Measurements from ENCODE around the gene APOBEC2.
"Not testable (repeated sequence)": the region's sequence is repeated elsewhere in the genome, so short reads cannot be mapped to it uniquely, and the experiment has no call there.

APOBEC2 gene

DNA sequence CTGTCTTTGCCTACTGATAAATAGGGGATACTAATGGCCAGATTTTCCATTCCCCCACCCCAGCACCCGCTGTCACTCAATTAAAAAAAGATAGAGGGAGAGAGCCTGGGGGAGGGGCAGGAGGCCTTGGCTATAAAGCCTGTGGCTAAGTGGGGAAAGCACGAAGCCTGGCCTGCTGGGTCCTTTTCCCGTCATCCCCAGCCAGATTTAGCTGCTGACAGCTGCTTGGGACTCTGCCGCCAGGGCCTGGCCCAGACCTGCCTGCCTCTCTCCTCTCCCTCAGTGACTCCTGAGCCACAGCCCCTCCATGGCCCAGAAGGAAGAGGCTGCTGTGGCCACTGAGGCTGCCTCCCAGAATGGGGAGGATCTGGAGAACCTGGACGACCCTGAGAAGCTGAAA is at the start of gene APOBEC2:
TSS of gene APOBEC2 (plus strand) at position 162 of the 400 bp plus-strand sequence. CDS start at position 308, 146 bp downstream.
- DNase-seq (ENCODE audit: low spot score): no peak

DNA sequence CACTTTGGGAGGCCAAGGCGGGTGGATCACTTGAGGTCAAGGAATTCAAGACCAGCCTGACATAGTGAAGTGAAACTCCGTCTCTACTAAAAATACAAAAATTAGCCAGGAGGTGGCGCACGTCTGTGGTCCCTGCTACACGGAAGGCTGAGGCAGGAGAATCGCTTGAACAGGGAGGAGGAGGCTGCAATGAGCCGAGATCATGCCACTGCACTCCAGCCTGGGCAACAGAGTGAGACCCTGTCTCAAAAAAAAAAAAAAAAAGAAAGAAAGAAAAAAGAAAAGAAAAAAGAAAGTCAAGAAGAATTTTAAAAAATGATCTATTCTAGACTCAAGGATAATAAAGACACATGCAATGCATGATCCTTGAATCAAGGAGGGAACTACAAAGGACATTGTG is 46.8 kb upstream of the APOBEC2 start:
- DNase-seq (ENCODE audit: low spot score): peak; percentile 44

DNA sequence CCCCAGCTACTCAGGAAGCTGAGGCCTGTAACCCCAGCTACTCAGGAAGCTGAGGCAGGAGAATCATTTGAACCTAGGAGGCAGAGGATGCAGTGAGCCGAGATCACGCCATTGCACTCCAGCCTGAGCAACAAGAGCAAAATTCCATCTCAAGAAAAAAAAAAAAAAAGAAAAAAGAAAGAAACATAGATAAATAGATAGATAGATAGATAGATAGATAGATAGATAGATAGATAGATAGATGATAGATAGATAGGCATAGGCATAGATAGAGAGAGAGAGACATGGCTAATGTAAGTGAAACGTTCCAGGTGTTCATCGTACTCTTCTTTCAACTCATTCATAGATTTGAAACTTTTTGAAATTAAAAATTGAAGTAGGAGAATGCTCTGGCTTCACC is 46.0 kb upstream of the APOBEC2 start:
- DNase-seq (ENCODE audit: low spot score): not testable (repeated sequence)

DNA sequence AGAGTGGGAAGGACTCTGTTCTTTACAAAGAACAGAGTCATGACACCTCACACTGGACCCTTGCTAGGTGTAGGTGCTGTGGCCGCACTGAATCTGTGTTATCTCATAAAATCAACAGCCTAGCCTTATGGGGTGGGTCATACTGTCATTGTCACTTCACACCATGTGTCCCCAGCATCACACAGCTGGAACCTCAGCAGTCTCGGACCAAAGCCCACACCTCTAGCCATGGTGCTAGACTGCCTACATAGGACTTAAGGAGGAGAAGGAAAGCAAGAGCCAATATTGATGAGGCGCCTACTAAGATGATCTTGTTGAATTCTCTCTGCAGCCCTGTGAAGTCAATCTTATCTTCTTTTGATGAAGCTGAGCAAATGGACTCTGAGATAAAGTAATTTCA is 45.0 kb upstream of the APOBEC2 start:
- no peak for DNase-seq (ENCODE audit: low spot score)

DNA sequence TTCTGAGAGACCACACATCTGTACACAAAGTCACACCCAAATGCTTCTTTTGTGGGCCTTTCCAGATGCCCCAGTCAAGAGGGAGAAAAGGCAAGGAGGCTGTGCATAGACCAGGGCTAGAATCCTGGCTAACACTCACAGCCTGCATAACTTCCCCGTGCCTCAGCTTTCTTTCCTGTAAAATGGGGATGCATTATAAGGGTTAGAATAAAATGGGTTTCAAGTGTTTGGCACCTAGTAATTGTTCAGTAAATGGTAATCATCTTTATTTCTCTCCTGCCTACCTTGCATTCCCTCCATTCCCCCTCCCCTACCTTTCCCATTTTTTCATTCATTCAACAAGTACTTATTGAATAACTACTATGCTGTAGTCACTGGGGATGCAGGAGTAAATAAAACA is 43.3 kb upstream of the APOBEC2 start:
- DNase-seq (ENCODE audit: low spot score): no peak

DNA sequence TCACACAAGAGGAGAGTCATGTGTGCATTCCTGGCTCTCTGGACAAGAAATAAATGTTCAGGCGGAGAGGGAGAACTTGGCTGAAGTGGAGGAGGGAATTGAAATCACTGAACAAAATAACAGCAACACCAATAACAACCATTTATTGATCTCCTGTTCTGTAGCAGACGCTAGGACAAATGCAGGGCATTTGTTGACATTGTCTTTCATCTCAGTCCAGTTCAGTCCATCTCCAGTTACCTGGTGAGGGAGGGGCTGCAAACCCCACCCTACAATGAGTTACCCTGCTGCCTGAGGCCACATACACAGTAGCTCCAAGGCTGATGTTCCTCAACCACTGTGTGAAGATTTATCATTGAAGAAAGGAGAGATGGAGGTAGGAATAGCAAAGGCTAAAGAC is 41.3 kb upstream of the APOBEC2 start:
- no peak for DNase-seq (ENCODE audit: low spot score)

DNA sequence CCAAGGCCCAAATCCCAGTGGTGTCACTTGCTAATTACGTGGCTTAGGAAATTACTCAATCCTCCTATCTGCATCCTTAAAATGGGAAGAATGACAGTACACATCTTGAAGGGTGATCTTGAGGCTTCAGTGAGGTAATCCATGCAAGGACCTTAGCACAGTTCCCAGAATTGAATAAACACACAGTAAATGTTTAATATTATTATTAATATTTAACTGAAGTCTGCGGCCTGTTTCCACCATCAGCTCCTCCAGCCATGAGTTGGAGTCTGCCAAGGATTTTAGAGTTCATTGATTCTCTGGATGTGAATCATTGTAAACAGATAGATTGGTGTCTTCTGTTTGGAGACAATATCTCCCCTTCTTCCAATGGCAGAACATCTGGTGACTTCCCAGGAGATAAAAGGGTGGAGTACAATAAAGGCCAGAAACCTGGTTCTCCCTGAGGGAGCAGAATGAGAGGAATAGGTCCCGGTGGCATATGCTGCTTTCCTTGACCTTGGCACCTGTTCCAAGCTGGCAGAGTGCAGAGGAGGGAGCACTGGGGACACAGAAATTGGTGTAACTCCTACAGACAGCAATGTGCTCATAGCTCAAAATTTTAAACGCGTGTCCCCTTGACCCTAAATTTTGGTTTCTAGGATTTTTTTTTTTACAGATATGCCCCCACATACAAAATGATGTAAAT is 39.4 kb upstream of the APOBEC2 start:
- no peak for DNase-seq (ENCODE audit: low spot score)

DNA sequence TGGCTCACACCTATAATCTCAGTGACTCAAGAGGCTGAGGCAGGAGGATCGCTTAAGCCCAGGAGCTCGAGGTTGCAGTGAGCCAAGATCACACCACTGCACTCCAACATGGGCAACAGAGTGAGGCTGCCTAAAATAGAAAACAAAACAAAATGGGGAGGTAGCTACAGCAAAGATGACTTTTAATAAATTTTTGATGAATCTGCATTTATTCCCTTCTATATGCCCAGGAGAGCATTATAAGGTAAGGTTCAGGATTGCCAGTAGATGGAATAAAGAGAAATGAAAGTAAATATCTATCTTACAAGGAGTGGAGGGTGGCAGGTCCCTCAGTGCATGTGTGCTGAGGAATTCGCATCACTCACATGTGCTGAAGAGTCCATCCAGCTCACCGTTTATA is 38.2 kb upstream of the APOBEC2 start:
- DNase-seq (ENCODE audit: low spot score): no peak

DNA sequence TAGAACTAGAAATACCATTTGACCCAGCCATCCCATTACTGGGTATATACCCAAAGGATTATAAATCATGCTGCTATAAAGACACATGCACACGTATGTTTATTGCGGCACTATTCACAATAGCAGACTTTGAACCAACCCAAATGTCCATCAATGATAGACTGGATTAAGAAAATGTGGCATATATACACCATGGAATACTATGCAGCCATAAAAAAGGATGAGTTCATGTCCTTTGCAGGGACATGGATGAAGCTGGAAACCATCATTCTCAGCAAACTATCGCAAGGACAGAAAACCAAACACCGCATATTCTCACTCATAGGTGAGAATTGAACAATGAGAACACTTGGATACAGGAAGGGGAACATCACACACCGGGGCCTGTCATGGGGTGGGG is 37.1 kb upstream of the APOBEC2 start:
- DNase-seq (ENCODE audit: low spot score): not testable (repeated sequence)

DNA sequence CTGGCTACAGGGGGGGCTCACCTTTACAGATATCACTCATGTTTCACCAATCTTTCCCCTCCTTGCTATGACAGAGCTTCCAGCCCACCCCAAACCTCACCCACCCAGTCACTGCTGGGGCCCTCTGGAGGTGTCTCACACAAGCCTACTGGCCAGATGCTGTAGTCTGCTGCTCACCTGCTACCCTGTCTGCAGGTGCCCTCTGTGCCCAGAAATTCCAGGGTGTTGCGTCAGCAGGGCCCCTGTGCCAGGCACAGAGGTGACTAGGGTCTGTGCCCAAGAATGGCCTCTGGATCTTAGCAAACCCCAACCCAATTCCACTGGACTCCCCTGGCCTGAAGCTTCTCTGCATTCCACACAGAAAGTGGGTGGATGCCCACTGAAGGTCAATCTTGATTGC is 35.3 kb upstream of the APOBEC2 start:
- DNase-seq (ENCODE audit: low spot score): no peak

DNA sequence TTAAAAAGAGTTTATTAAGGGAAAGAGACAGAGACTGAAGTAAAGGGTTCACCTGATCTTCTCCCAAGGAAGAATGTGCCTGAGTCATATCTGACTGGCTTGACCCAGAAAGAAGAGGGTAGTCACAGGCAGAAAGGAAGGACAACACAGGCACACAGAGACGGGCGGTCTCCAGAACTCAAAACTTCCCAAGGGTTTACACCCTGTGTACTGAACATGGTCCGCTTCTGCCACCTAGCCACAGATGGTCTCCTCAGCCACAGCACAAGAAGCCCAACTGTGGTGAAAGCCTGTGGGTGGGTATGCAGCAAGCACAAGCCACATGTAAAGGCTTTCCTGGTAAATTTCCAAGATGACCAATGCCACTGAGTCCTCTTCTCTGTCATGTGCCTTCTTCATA is 31.2 kb upstream of the APOBEC2 start:
- peak; percentile 7 for DNase-seq (ENCODE audit: low spot score)

DNA sequence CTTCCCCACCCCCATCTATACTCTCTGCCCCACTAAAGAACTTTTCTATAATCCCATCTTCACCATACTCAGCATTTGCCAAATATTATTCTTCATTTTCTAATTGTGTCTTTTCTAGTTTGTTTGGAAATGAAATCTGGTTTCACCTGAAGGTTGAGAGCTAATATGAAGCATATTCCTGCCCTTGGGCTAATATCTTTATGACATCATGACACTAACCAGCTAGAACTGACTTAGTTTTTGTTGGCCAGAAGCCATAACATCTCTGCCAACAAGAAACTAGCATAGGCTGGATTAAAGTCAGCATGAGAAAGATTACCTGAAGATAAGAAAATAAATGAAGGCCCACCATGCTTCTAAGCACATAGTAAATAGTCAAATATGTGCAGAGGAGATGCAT is 30.7 kb upstream of the APOBEC2 start:
- DNase-seq (ENCODE audit: low spot score): no peak

DNA sequence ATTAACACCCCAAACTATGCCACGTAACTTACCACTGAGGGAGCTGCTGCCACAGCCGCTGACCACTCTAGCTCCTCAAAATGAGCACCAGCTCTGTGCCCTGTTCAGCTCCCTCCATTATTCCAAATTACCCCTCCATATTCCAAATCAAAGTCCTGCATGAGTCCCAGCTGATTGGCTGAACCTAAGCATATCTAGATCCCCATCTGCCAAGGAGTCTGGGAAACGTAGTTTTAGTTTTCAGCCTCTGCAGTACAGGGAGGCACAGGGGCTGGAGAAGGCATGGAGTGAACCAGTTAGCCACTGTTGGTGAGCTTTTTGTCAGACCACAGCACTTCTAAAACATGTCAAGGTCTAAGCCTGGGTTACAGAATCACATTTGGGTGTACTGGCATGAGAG is 29.9 kb upstream of the APOBEC2 start:
- no peak for DNase-seq (ENCODE audit: low spot score)

DNA sequence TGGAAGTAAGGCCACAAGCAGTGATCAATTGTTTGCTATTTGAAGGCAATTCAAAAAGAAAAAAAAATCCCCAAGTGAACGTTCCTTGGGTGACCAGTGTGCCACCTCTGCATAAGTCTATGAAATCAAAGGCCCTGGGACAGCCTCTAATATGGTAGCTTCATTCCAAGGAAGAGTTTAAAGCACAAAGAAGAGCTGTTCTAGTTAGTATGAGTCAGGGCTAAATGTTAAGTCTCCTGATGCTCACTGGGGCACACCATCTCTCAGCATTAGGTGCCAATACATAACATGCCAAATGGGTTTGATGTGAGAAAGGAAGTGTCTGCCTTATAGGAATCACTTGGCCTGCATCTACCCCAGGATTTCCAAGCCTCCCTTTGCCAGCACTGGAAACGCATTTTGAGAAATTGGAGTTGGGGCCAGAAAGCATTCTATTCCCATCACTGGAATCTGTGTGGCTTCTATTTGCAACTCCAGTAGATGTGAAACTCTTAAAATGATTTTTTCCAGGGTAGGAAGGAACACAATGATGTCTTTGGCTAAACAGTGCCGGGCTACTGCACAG is 27.0 kb upstream of the APOBEC2 start:
- DNase-seq (ENCODE audit: low spot score): no peak

DNA sequence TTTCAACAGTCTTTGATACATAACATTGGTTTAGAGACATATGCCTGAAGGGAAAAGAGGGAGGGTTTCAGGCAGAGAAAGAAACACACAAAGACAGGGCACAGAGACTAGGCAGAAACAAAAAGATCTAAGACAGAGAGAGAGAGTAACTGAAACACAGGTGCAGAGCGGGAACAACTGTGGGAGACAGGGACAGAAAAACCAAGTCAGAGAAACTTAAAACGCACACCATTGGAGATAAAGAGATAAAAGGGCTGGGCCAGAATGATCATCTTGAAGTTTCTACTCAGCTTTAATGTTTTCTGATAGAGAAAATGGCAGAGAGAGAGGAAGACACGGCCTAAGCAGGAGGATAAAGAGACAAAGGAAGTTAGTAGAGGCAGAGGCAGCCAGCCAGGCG is 25.8 kb upstream of the APOBEC2 start:
- no peak for DNase-seq (ENCODE audit: low spot score)

DNA sequence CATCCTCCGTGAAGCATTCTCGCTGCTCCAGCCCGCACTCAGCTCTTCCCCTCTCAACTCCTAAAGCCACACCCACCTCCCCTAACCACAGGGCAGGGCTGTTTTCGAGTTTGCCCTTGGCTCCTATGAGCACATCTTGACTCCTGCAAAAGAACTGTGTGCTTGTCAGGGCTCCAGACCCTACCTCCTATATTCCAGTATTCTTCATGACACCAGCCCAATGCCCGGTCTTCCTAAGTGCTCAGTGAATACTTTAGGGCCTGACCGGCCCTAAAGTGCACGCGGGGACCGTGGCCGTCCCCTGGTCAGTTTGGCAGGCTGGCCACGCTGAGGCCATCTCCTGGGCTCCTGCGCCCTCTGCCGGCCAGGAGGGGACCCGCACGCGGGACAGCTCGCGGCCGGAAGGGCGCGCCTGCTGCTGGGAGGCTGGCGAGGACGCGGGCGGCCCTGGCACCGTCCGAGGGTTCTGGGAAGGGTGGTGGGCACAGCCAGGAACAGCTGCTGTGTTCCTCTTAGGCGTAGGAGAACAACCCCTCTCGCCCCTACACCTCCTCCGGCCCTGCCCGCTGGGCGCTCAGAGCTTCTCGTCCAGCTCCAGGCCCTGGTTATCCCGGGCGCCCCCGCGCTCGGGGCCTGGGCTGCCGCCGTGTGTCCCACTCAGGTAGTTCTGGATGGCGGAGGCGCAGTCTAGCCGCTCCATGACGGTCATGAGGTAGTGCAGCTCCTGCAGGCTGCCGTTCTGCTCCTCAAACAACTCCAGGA is 25.0 kb upstream of the APOBEC2 start:
- peak; percentile 61 for DNase-seq (ENCODE audit: low spot score)

DNA sequence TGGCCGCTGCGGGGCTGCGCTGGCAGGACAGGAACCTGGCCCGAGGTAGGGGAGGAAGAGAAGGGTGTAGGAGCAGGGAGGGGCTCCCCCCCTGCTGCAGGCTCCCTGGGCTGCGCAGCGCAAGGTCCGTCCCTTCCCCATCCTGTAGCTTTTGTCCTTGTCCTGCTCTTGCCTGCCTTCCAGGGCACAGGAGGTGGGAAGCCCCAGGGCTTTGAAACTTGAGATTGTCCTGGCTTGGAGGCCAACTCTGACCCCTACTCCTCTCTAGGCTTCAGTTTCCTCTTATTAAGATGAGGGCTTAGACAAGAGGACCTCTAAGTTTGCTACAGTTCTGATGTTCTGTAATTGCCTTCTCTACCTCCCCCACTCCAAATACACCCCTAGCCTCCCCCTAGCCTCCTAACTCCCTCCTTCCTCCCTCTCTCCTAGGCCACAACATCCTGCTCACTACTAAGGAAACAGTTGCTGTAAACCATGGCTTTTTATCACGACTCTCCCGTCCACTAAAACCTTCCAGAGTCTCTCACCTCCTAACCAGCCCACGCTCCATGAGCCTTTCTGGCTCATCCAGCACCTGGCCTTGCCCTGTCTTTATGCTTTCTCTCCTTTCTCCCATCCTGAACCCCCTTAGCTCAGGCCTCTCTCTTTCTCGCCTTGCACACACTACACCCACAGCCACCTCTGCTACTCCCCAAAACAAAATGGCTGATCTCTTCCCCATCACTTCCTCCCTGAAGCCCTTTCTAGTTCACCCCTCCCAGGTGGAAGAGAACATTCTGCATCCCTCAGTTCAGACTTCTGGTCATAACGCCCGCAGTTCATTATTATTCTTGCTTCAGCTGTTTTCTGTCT is 24.2 kb upstream of the APOBEC2 start:
- no peak for DNase-seq (ENCODE audit: low spot score)

DNA sequence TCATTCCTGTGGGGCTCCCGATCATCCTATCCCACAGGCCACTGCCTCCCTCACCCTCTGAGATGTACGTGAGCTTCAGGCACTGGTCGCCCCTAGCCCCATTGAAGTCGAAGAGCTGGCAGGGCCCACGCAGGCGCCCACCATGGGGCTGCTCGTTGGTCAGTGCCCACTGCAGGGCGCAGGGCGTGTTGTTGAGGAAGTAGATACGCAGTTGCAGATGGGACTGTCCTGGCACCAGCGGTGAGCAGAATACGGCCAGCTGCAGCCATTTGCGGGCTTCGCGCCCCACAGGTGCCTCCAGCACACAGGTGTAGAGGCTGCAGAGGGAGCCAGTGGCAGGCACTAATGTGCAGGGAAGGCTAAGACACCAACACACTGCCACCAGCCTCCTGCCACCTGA is 20.2 kb upstream of the APOBEC2 start:
- no peak for DNase-seq (ENCODE audit: low spot score)

DNA sequence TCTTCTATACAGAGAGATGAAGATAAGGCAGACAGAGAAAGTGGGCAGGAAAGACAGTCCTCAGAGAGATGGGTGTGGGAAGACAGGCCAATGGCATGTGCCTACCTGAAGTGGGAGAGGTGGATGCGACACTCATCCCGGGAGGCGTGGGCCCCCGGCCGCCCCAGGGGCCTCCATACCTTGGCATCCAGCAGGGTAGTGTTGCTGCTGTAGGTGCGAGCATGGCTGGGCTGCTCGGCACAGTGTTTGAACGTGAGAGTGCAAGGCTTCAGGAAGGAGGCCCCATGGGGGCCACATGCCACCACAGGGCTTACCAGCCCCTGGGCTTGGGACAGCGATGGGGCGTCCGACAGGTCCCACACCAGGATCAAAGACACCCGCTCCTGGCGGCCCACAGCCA is 19.2 kb upstream of the APOBEC2 start:
- no peak for DNase-seq (ENCODE audit: low spot score)

DNA sequence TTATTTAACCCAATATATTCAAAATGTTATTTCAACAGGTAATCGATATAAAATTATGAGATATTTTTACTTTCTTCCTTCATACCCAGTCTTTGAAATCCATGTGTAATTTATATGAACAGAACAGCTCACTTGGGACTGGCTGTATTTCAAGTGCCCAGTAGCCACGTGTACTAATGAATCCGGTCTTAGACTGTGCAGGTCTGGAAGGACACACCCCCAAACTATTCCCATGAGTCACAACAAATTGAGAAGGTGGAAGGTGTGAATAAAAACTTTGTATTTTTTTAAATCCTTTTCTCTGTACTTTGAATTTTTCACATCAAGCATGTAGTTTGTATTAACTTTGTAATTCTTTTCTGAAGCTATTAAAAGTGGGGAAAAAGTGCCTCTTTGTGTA is 16.8 kb upstream of the APOBEC2 start:
- no peak for DNase-seq (ENCODE audit: low spot score)

DNA sequence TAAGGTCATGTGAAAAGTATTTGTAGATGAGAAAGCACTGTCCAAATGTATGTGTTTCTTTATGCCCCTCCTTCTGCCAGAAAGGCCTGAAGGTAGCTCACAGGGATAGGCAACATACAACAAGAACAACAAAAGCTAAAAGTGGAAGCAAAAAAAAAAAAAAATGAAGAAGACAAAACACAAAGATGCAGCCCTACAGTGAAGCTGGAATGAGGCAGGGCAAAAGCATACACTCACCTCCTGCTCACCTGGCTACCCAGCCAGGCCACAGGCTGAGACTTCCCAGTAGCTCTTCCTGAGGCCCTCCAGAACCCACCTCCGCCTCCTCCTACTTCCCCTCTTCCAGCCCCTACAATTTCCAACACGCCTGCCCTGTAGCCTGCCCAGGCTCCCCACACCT is 16.4 kb upstream of the APOBEC2 start:
- no peak for DNase-seq (ENCODE audit: low spot score)

DNA sequence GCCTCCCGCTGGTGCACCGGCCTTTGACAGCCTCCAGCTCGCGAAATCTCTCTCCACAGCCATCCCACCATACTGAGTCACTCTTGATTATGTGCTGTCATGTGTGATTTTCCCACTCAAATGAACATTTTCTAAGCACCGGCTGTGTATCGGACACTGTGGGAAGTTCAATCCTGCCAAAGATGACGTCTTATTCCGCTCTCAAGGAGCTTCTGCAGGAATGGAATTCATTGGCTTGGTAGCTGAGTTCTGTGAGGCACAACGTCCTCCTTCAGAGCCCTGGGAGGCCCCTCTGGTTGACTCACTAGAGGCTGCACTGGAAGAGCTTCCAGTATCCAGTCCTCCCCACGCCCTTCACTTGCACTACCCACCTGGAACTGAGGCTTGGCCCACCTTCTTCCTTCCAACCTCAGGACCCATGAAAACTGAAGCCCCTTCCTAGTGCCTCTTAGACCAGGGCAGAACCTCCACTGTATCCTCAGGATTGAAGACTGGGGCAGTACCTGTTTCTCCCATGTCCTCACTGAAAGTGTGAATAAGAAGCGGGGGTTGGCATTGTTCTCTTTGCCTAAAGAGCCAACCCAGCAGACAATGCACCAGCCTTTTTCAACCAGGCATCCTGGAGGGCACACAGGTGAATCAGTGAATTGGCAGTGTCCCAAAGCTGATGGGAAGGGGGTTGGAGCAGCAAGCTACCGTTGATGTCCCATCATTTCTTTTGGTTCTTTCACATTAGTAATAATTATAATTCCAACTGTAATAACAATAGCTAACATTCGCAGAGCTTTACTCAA is 15.7 kb upstream of the APOBEC2 start:
- DNase-seq (ENCODE audit: low spot score): no peak
